GM18861 (cell line): ENCODE data around the gene SOHLH1.

Experiments used
- ATAC-seq: cut with Tn5 transposase; IDR thresholded peaks from one replicate; pipeline ENCODE4 v1.9.1; 2021; ENCODE audit not compliant: unreplicated experiment

Gene SOHLH1, protein sequence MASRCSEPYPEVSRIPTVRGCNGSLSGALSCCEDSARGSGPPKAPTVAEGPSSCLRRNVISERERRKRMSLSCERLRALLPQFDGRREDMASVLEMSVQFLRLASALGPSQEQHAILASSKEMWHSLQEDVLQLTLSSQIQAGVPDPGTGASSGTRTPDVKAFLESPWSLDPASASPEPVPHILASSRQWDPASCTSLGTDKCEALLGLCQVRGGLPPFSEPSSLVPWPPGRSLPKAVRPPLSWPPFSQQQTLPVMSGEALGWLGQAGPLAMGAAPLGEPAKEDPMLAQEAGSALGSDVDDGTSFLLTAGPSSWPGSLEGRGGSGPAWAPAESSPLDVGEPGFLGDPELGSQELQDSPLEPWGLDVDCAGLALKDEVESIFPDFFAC

DNA sequence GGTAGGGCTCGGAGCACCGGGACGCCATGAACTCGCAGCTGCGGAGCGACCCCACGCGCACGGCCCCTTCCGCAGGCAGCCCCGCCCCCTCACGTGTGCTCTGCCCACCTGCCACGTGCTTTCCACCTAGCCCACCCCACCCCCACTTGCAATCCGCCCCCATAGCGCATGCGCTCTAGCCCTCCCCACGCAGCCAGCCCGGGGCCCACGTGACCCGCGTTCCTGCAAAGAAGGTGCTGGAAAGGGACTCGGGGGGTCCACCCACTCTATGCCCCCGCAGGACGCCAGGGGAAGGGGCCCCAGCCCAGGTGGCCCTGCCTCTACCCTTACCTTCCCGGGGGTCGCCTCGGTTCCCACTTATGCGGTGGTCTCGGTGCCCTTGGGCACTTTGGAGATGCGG is at the start of gene SOHLH1:
TSS of gene SOHLH1 (minus strand) at position 42 of the 400 bp plus-strand sequence. CDS start at position 28, 14 bp downstream.
- ATAC-seq = no peak

- no peak for ATAC-seq
Observed at GRCh38 chr9:135748676-135749075, 49.4 kb upstream of the SOHLH1 start.

- no peak for ATAC-seq
Observed at GRCh38 chr9:135747311-135747710, 48.0 kb upstream of the SOHLH1 start.

DNA sequence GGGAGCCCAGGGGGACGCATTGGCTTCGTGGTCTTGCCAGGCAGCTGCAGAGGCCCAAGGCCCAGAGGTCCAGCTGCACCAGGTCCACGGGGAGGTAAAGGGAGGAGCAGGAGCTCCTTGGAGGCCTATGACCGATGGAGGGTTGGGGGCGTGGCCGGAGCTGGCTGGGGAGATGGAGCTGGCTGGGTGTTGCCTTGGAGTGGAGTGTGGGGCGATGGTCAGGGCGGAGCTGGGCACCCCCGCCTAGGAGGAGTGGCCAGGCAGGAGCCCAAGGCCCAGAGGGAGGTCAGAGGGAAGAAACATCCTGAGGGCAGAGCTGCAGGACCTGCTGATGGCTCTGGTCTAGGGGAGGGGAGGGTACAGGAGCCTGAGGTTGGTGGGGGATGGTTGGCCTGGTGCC is 47.3 kb upstream of the SOHLH1 start:
- no peak for ATAC-seq

DNA sequence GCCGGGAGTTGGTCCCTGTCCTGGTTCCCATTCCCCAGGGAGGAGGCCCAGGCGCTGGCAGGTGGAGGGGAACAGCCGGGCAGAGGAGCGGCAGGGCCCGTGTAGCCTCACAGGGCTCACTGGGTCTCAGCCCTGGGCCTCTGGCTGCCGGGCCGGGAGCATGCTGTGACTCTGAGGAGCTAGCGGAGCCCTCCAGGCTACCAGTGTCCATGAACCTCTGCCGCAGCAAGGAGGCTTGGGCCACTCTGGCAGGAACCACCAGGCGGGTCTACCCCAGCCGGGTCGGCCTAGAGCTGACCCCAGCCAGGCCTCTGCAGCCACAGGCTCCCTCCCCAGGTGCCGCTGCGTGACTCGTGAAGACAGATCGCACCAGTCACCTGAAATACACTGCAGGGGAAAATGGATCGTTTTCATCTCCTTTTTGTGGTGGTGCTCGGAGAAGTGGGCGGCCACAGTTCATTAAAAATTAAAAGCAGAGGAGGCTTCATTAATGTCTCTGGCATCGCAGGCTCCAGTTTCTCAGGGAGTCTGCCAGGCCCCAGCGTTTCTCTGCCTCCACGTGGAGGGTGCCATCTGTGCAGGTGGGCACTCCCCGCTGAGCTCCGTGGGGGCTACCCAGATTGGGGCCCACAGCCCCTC is 46.5 kb upstream of the SOHLH1 start:
- ATAC-seq = no peak

- ATAC-seq = no peak
Observed at GRCh38 chr9:135745189-135745588, 45.9 kb upstream of the SOHLH1 start.

- no peak for ATAC-seq
Observed at GRCh38 chr9:135744333-135745070, 45.2 kb upstream of the SOHLH1 start.

DNA sequence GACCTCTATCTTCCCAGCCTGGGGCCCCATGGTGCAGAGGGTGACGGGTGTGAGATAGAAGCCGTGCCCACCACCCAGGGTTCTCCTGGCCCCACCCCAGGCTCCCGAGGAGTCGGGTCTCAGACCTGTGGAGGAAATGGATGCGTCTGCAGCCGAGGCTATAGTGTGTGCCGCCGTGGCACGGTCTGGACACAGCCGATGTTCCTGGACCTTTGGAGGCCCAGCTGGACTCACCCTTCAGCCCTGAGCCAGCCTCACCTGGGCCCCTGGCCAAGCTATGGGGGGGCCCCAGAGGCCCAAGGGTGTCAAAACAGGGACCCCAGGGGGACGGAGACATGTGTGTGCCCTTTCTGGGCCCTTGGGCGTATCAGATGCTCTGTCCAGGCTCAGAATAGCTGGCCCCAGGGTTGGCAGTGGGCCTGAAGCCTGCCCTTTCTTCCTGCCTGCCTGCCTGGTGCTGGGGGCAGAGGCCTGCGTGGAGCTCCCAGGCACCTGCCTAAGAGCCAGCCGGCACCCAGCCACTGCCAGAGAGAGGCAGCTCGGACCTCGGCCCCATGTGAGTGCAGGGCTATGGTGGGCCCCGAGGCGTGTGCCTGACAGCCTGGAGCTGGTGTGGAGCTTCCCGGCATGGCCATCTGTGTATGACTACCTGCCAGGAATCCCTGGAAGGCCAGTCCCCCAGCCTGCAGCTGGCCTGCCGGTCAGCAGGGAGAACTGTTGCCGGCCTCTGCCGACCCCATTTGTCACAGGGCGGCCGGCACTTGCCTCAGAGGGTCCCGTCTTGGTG is 44.5 kb upstream of the SOHLH1 start:
- no peak for ATAC-seq

DNA sequence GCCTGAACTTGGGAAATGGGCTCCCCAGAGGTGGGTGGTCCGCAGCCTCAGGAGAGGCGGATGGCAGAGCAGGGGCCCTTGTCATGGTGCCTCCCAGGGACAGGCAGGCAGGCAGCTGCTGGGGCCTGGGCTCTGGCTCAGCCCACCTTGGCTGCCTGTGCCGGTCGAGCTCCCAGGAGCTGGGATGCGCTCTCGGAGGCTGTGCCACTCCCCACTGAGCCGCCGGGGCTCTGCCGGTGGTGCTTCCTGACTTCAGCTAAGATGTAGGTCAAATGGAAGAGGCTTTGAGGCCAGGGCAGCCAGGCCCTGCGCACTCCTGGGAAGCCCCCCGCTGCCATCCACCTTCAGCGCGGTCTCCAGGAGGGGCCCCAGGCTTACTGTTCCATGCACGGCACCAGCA is 43.7 kb upstream of the SOHLH1 start:
- no peak for ATAC-seq

DNA sequence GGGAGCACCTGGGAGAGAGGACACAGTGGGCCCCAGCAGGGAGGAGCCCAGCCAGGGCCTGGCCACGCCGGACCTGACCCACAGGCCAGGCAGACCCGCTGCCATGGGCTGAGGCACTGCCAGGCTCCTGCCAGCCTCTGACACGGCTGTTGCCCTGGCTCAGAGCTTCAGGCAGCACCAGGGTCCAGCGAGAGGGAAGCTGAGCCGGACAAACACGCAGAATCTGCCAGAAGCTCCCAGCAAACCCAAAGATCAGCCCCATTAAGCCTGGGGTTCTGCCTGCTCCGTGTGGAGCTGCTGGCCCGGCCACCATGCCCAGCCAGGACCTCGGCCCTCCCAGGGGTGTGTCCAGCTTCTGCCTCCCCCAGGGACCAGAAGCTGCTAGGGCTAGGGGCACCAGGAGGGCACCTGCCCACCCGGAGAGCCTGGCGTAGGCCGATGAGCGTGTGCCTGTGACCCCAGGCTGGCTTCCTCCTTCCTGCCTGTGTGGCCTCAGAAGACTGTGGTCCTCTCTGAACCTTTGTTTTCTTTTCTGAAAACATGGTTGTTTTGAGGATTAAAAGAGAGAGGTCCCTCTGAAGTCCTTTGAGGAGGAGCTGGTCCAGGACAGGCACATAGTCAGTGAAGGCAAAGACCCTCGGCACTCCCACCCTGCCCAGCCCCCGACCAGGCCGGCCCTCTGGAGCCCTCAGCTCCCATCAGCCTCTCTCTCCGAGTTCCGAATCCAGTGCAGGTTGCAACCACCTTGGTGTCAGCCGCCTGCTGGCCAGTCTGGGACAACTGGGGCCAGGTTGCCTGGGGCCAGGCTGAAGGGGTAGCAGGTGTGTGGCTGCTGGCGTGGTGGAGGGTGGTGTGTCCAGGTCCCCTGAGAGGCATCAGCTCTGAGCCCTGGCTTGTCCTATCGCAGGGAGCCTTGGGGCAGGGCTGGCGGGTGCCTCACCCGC is 42.3 kb upstream of the SOHLH1 start:
- no peak for ATAC-seq

DNA sequence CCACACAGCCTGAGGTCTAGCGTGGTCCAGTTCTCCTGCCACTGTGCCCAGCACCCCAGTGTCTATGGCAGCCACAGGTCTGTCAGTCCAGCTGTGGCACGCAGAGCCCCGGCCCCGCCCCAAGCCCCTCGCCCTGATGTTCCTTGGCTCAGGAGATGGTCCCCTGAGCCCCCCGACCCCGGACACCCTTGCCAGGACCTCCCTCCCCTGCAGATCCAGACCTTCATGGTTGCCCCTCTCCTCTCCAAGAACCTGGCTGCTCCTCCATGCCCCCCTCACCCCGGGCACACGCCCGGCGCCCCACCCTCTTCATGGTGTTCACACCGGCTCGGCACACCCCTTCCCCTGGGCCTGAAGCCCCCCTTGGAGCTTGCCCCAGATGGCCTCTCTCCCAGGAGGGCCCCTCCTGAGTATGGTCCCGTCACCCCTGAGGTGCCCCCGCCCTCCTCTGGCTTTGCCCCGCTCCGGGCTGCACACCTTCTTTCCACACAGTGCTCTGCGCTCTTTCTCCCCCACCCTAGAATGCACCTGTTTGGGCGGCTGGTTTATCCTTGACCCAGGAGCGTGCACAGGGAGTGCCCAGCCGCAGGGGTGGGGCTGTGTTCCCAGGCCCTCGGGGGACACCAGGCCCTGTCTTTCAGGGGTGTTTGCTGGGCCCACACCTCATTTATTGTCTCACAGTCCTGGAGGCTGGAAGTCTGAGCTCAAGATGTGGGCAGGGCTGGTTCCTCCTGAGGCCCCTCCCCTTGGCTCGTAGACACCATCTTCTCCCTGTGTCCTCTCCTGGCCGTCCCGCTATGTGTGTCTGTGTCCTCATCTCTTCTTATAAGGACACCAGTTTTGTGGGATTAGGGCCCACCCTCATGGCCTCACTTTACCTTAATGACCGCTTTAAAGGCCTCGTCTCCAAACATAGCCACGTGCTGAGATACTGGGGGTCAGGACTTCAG is 40.3 kb upstream of the SOHLH1 start:
- ATAC-seq = no peak

DNA sequence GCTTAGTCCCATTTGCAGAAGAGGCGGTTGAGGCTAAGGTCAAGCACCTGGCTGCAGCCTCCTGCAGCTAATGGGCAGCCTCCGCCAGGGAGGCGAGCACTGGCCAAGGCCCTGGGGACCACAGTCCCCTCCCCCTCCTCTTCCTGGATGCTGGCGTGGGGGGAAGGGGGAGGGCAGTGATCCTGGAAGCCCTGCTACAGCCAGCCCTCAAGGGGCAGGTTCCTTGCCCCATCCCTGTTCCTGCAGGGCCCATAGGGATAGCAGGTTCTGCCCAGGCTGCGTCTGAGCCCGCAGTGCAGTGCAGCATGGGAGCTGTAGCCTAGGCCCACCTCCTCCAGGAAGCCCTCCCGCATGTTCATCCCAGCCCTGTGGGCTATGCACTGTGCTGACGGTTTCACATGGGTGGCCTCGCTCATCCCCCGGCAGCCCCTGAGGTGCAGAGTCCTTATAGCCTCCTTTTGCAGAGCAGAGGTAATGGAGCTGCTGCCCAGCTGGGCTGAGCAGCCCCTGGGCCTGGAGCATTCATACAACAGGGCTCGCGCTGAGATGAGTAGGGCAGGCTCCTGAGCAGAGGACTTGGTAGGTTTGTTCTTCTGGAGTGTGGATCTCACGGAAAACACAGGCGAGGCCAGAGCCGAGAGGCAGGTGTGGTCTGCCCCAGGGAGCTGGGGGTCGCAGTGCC is 38.7 kb upstream of the SOHLH1 start:
- no peak for ATAC-seq

DNA sequence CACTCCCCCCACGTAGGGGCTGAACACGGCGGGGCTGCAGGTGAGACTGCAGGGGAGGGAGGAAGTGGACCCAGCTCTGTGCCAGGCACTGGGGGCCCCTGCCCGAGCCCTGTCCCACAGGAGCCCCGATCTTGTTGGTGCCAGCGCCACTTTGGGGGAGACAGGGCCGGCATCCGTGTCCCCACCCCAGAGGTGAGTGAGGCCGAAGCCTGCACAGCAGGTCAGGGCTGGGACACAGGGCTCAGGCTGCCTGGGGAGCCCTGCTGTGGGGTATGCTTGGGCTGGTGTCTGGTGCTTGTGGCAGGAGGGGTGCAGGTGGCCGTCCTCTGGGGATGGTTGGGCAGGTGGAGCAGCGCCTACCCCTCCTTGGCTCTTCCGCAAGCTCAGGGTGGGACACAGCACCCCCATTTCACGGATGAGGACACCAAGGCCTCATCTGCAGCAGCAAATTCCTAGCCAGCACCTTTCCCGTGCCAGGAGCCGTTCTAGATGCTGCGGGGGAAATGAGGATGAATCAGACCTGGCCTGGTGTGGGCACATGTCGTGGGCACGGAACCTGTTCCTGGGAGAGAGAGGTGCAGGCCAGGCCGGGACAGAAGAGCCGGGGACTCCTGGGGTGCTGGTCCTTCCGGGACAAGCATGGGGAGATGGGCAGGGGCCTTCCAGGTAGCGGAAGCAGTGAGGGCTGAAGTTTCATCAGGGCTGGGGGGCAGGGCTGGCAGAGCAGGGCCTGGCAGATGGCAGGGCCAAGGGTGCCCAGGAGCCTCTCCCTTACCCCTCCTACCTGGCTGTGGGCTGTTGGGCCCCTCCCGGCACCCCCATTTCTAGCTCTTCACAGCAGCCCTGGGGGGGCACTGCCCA is 37.9 kb upstream of the SOHLH1 start:
- no peak for ATAC-seq

- no peak for ATAC-seq
Observed at GRCh38 chr9:135736272-135736978, 37.1 kb upstream of the SOHLH1 start.

DNA sequence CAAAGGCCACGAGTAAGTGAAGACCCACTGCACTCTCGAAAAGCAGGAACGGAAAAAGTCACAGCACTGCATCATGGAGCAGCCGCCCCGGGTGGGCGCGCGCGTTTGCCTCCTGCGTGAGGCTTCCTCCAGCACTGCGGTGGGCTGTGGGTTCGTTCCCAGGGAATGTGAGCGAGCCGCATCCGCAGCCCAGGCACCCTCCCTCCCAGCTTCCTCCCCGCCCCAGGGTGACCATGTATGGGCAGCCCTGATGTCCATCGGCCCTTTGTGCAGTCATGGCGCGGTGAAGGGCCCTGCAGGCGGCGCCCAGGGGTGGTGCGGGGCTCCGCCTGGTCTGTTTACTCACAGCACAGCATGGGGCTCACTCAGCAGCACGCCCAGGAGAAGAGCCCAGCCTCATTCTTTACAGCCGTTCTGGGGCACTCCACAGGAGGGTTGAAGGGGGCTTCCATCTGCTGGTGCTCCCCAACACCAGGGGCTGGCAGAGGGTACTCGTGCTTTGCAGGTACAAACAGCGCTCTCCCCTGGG is 35.4 kb upstream of the SOHLH1 start:
- no peak for ATAC-seq

- ATAC-seq = no peak
Observed at GRCh38 chr9:135732569-135733257, 33.4 kb upstream of the SOHLH1 start.
